Hepatocyte (in vitro differentiated cells): ENCODE results near the gene ADAM33. TPM values are rescaled to one million over a fixed set of nuclear protein-coding genes. Genes with fewer than 3 reads are reported as not detected.

ENCODE experiments used
- DNase-seq: peaks from one replicate; pipeline ENCODE4 v3.0.0-alpha.2; 2016; ENCODE audit warnings: low spot score
- H2AFZ ChIP-seq: fragments of 200-600 bp; sonication (generic); 2 replicates; pipeline ENCODE4 v1.6.0; 2016; ENCODE audit warnings: antibody characterized with exemption, mild to moderate bottlenecking
- H3K27ac ChIP-seq: fragments of 200-600 bp; sonication (generic); 2 replicates; pipeline ENCODE4 v1.5.1; 2016; ENCODE audit warnings: mild to moderate bottlenecking
- H3K27me3 ChIP-seq: fragments of 200-600 bp; sonication (generic); 2 replicates; pipeline ENCODE4 v1.6.1; 2016
- H3K36me3 ChIP-seq: fragments of 200-600 bp; sonication (generic); replicated peaks from 2 replicates; pipeline ENCODE4 v1.5.1; 2016; ENCODE audit warnings: low read depth; ENCODE audit not compliant: insufficient read depth
- H3K4me1 ChIP-seq: fragments of 200-600 bp; sonication (generic); 2 replicates; pipeline ENCODE4 v1.5.1; 2016; ENCODE audit warnings: mild to moderate bottlenecking, moderate library complexity; ENCODE audit not compliant: insufficient read depth
- H3K4me2 ChIP-seq: fragments of 200-600 bp; sonication (generic); 2 replicates; pipeline ENCODE4 v1.6.0; 2016
- H3K4me3 ChIP-seq: fragments of 200-600 bp; sonication (generic); 2 replicates; pipeline ENCODE4 v1.5.1; 2016; ENCODE audit warnings: mild to moderate bottlenecking
- H3K79me2 ChIP-seq: fragments of 200-600 bp; sonication (generic); 2 replicates; pipeline ENCODE4 v1.6.0; 2017; ENCODE audit warnings: mild to moderate bottlenecking
- H3K9me2 ChIP-seq: fragments of 200-600 bp; sonication (generic); replicated peaks from 2 replicates; pipeline ENCODE4 v1.6.0; 2017; ENCODE audit warnings: mild to moderate bottlenecking; ENCODE audit not compliant: insufficient read depth
- H3K9me3 ChIP-seq: fragments of 200-600 bp; sonication (generic); 2 replicates; pipeline ENCODE4 v1.5.1; 2016; ENCODE audit warnings: low read depth, mild to moderate bottlenecking
- H4K20me1 ChIP-seq: fragments of 200-600 bp; sonication (generic); 2 replicates; pipeline ENCODE4 v1.6.0; 2016; ENCODE audit warnings: mild to moderate bottlenecking; ENCODE audit not compliant: insufficient read depth, poor library complexity, severe bottlenecking
- CTCF ChIP-seq: fragments of 200-600 bp; sonication (generic); IDR thresholded peaks from 2 replicates; pipeline ENCODE4 v1.5.1; 2016; ENCODE audit warnings: antibody characterized with exemption, mild to moderate bottlenecking; ENCODE audit not compliant: poor library complexity
- EZH2 ChIP-seq: fragments of 200-600 bp; sonication (generic); IDR thresholded peaks from 2 replicates; pipeline ENCODE4 v1.6.1; 2016; ENCODE audit warnings: antibody characterized with exemption, mild to moderate bottlenecking, borderline replicate concordance
- EZH2phosphoT487 ChIP-seq: fragments of 200-600 bp; sonication (generic); IDR thresholded peaks from one replicate; pipeline ENCODE4 v1.6.1; 2018; ENCODE audit warnings: antibody characterized with exemption, mild to moderate bottlenecking, low read depth, moderate library complexity; ENCODE audit not compliant: unreplicated experiment, severe bottlenecking
- WGBS: methylation state at CpG from one replicate; pipeline ENCODE4 v1.1.6; 2016; ENCODE audit warnings: low lambda C conversion rate; ENCODE audit errors: missing lambda C conversion rate; 5-methylcytosine and 5-hydroxymethylcytosine counted together
- polyA plus RNA-seq: library from polyadenylated mRNA; unstranded; fragments of >200 nt; fragmentation: Nextera tagmentation; extraction: Ambion mirVana; gene quantifications from 2 replicates; pipeline ENCODE4 v1.2.1, GENCODE V29; 2016
- total RNA-seq: library from RNA; depleted of rRNA; stranded (reverse); fragments of >200 nt; gene quantifications from 2 replicates; pipeline ENCODE4 v1.2.3, GENCODE V29; 2014

ADAM33 gene
- total and polyA plus RNA-seq, 2 experiments from 2014 or later: 18.9 to 41.6 TPM

DNA sequence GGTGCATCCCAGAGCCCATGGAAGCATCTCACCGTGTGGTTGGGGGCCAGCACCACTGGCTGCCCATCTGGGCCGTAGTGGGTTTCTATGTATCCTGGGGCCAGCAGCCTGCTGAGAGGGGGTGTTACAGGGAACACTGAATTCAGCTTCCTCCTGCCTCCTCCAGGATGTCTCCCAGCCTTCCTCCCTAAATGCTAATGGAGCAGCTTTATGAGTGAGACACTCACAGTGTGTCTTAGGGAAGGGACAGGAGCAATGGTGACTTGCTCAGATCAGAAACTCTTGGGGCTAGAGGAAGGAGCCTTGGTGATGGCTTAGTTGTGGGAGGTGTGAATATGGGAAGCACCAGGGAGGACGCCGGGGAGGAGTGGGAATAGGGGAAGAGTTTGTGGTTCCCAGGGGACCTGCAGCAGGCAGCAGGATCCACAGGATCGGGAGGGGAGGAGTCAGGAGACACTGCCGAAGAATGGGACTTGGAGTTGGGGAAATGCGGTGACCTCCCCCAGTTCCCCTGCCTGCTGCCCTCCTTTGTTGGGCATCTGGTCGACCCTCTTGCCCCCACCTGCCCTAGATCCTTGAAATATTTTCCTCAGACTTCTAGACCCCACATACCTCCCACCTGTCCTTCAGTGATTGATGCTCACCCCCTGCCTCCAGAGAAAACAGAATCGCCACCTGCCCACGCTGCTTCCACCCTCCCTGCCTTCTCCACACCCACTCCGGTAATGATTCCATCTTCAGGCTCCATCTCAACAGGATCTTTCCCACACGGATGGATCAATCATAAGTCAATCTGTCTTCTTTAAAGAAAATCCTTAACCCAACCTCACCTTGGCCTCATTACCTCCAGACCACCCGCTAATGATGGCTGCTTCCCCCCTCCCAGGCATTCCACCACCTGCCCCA lies 6.6 kb downstream of the ADAM33 start:
- WGBS: 76% methylated on average over 13 of the region's 13 CpGs
- Histone ChIP-seq H3K79me2 (no peaks in the 10 kb centered on the region), H2AFZ (no peak overlapping the region), H3K4me3 (no peak overlapping the region), H3K4me2 (no peak overlapping the region), H3K9me2 (no peaks in the 10 kb centered on the region), H3K9me3 (no peaks in the 10 kb centered on the region), H3K4me1 (peaks cover 27% of the 10 kb centered on the region), H4K20me1 (no peaks in the 10 kb centered on the region), H3K36me3 (no peaks in the 10 kb centered on the region), H3K27me3 (peaks cover 19% of the 10 kb centered on the region), H3K27ac (no peak overlapping the region)
- TF ChIP-seq CTCF (no peak), EZH2 (no peak), EZH2phosphoT487 (no peak)
- DNase-seq: no peak

GRCh38 chr20:3674447-3674846 lies 7.4 kb downstream of the ADAM33 start:
- H3K4me1 ChIP-seq: peaks cover 21% of the 10 kb centered on the region
- no peaks in the 10 kb centered on the region for H3K79me2 ChIP-seq
- no peak overlapping the region for H2AFZ ChIP-seq
- no peak overlapping the region for H3K4me3 ChIP-seq
- no peaks in the 10 kb centered on the region for H3K9me2 ChIP-seq
- H3K27ac ChIP-seq: no peak overlapping the region
- no peaks in the 10 kb centered on the region for H3K36me3 ChIP-seq
- no peak for DNase-seq
- H4K20me1 ChIP-seq: no peaks in the 10 kb centered on the region
- no peak overlapping the region for H3K4me2 ChIP-seq
- H3K9me3 ChIP-seq: no peaks in the 10 kb centered on the region
- peaks cover 19% of the 10 kb centered on the region for H3K27me3 ChIP-seq
- no peak for TF ChIP-seq EZH2phosphoT487
- TF ChIP-seq EZH2: no peak
- TF ChIP-seq CTCF: no peak
- 82% methylated on average over 10 of the region's 10 CpGs for WGBS

DNA sequence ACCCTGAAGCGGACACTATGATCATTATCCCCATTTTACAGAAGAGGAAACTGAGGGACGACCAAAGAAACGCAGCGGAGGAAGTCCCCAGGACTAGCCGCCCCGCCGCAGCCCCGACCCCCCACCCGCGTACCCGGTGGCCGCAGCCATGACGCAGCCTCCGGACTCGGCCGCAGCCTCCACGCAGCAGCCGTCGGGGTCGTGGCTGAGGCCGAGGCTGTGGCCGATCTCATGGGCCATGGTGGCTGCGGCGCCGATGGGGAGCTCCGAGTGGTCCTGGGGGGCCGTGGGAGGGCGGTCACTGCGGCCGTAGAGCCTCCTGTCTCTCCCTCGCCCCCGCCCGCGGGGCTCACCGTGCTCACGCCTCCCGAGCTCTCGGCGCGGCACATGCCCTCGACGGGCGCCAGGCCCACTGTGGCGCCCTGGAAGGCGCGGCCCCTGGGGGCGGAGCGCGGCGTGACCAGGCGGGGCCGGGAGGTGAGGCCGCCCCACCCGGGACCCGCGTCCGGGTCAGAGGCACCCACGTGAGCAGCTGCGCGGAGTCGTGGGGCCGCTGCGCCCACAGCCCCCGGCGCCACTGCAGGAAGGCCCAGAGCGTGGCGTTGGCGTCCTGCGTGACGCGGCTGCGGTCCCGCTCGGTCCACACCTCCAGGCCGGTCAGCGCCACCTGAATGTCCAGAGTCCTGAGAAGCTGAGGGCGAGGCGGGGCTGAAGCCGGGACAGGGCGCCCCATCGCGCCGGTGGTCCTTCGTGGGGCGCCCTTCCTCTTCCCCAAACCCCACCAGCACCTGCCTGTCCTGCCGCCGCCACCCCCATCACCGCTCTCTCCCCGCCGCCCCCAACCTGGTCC lies 8.4 kb downstream of the ADAM33 start:
- Histone ChIP-seq H3K4me3 (no peak overlapping the region), H2AFZ (no peak overlapping the region), H3K36me3 (no peaks in the 10 kb centered on the region), H3K4me1 (peaks cover 16% of the 10 kb centered on the region), H3K9me3 (no peaks in the 10 kb centered on the region), H3K27me3 (peaks cover 19% of the 10 kb centered on the region), H3K9me2 (no peaks in the 10 kb centered on the region), H3K79me2 (no peaks in the 10 kb centered on the region), H4K20me1 (no peaks in the 10 kb centered on the region), H3K4me2 (no peak overlapping the region), H3K27ac (no peak overlapping the region)
- WGBS: 83% methylated on average over 57 of the region's 90 CpGs
- no peak for TF ChIP-seq EZH2
- TF ChIP-seq EZH2phosphoT487: no peak
- TF ChIP-seq CTCF: no peak
- no peak for DNase-seq
